Stimulated activated CD4-positive, alpha-beta T cell treated with anti-CD3 and anti-CD28 coated beads, Interleukin-4, amount 100 ng/mL, for 4 hours (primary cell): Measurements from ENCODE around the gene RUSC1.
"Not testable (repeated sequence)": the region's sequence is repeated elsewhere in the genome, so short reads cannot be mapped to it uniquely, and the experiment has no call there.

Experiments used
- DNase-seq, 2 experiments: peaks; one replicate each; pipeline ENCODE4 v3.0.0-alpha.2; 2020

The RUSC1 gene, protein sequence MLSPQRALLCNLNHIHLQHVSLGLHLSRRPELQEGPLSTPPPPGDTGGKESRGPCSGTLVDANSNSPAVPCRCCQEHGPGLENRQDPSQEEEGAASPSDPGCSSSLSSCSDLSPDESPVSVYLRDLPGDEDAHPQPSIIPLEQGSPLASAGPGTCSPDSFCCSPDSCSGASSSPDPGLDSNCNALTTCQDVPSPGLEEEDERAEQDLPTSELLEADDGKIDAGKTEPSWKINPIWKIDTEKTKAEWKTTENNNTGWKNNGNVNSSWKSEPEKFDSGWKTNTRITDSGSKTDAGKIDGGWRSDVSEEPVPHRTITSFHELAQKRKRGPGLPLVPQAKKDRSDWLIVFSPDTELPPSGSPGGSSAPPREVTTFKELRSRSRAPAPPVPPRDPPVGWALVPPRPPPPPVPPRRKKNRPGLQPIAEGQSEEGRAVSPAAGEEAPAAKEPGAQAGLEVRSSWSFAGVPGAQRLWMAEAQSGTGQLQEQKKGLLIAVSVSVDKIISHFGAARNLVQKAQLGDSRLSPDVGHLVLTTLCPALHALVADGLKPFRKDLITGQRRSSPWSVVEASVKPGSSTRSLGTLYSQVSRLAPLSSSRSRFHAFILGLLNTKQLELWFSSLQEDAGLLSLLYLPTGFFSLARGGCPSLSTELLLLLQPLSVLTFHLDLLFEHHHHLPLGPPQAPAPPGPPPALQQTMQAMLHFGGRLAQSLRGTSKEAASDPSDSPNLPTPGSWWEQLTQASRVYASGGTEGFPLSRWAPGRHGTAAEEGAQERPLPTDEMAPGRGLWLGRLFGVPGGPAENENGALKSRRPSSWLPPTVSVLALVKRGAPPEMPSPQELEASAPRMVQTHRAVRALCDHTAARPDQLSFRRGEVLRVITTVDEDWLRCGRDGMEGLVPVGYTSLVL

DNA sequence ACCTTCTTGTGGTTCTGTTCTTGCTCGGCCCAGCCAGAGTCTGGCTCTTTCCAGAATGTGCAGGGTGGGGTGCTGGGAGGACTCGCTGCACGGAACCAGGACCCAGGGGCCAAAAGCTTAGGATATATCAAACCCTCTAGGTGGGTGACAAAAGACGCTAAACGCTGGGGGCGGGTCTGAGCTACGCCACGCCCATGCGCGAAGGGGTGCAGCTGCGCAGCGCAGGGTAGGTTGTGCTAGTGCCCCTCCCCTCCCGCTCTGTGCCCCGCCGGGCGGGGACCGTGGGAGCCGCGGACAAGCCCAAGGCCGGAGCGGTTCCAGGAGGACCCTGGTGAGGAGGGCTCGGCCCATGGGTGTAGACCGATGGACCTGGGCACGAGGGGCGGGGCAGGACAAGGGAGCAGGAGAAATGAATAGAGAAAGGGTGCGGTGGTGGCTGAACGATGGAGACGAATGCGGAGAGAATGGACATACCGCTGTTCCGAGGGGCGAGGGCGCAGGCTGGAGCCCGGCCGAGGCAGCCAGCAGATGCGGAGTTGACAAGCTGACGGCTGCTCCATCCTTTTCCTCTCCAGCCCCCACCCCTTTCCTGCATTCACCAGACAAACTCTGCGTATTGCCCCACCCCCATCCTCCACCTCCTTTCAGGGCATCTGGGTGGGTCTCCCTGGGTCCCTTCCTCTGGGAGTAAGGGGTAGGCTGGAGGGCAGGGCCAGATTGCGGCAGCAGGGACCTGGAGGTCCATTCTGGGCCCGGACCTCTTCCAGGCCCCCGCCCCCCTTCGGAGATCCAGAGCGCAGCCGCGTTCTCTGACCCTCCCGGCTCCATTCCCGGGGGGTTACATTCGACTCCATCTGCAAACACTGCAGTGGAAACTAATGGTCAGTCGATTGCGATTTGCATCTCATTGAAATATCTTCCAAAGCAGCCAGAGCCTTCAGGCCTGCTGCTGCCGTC lies at the start of gene RUSC1:
RUSC1 (plus strand) TSS at position 234 of the 957 bp plus-strand sequence. CDS start 880 bp downstream, outside the sequence.
- DNase-seq: peak; percentile 72

DNA sequence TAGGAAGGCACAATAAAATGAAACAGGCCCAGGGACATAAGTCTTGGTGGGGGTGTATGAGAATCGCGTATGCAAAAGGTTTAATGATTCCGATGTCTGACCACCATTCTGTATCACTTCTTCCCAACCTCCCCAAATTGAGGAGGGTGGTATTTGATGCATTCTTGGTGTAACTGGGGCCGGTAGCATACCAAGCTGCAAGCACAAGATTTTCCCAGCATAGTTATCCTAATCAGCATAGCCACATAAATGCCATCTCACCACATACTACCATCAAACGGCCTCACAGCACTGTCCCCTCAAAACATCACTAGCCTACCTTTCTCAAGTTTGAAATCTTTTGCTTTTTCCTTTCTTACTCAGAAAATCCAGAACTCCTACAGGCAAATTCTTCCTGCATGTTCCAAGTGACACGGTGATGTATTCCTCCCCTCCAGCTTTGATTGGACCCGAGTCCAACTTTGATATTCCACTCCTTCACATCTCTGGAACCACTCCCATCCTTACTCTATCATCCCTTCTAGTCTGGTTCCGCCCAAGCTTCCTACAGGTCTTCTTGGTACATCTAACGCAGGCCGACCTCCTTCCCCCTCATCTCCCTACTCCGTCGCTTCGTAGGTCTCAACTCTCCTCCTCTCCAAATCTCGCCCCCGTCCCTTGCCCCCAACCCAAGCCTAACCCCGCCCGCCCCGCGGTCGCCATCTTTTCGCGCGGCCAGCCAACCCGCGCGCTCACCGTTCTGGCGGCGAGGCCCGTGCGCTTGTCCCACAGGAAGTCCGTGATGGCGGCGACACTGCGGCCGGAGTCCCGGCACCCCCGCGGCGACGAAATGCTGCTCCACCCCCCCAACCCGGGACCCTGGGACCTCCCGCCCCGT lies 48.0 kb upstream of the RUSC1 start:
- DNase-seq: no peak

DNA sequence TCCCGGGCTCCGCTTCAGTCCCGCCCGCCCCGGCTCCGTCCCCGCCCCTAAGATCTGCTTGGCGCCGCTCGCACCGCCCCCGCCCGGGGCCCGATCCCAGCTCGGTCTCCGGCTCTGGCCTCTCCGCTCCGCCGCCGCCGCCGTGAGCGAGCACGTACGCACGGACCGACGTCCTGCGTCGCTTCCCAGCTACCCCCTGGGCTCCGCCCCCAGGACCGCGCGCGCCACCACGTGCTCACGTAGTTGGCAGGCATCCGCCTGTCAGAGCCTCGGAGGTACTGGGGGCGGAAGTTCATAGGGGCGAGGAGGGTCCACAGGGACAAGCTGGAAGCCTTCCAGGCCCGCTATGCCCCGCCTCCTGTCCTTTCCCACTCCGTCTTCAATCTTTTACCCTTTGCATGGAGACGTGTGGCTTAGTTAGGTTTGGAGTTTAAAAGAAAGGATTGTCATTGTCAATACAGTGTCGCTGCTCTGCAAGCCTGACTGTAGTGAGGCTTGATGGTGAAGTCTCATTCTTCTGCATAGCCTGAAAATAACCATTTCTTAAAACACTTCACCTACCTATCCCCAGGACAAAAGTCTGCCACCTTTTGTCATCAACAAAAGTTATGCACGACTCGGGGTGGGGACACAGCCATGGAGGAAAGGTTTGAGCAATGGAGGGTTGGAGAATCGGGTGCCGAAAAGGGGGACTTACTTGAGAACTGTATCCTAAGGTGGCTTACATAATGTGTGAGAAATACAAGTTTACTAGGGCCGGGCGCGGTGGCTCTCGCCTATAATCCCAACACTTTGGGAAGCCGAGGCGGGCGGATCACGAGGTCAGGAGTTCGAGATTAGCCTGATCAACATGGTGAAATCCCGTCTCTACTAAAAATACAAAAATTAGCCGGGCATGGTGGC lies 47.1 kb upstream of the RUSC1 start, which contains the start of gene CLK2:
CLK2 (minus strand) TSS at position 162 of the 903 bp plus-strand sequence. CDS start 2,527 bp downstream, outside the sequence.
- peak; percentile 96 for DNase-seq

DNA sequence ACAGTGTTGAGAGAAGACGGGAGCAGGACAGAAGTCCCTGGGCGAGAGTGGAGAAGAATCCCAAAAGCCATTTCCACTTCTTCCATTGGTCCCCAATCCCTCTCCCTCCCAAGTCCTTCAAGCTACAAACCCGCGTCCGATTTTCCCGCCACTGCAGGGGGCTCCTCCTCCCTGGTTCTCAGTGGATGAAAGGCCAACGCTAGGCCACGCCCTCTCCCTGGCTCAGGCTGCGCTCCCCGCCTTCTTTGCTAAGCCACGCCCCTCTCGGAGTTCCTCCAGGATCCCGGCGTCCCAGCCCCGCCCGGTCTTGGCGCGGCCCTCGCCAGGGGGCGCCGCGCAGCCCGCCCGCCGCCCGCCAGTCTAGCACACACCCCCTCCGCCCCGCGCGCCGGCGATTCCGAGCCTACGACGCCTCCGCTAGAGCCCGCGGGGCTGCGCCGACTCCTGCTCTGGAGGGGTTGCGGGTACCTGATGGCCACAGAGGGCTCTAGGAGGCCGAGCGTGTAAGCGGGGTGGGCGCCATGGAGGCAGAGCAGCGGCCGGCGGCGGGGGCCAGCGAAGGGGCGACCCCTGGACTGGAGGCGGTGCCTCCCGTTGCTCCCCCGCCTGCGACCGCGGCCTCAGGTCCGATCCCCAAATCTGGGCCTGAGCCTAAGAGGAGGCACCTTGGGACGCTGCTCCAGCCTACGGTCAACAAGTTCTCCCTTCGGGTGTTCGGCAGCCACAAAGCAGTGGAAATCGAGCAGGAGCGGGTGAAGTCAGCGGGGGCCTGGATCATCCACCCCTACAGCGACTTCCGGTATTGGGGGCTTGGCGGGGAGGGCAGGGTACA lies 43.4 kb upstream of the RUSC1 start, which contains the start of gene HCN3:
HCN3 (plus strand) TSS at position 394 of the 832 bp plus-strand sequence; CDS start at position 522, 128 bp downstream.
- DNase-seq: peak; percentile 94 to 95

DNA sequence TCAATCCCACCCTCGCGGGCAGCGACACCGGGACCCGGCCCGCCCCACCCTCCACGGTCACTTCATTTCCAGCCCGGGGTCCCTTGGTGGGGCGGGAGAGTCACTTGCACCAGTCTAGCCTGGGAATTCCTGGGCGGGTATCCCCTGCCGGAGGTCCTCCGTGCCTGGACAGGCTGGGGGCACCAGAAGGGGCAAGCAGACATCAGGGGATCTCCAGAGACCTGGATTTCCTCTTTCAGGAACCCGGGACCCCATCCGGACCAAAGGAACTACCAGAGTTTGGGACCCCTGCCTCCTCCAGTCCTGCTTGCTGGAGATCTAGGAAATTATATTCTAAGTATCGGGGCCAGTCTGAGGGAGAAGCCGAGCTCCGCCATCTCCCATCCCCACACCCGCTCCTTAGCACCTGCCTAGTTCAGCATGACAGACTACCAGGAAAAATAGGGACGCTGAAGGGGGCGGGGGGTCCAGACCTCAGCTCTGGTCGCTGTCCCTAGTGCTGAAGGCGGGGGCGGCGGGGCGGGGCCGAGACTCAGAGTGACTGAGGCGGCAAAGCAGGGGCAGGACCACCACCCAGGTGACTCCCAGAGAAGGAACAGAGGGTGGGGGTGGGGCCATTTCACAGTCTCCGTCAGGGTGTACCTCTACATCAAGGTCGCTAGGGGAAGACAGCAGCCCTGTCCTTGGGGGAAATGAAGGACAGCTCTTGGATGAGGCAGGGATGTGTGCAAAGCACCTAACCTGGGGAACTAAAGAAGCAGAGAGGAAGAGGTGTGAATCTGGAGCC lies 42.6 kb upstream of the RUSC1 start:
- DNase-seq: peak; percentile 68 to 71

DNA sequence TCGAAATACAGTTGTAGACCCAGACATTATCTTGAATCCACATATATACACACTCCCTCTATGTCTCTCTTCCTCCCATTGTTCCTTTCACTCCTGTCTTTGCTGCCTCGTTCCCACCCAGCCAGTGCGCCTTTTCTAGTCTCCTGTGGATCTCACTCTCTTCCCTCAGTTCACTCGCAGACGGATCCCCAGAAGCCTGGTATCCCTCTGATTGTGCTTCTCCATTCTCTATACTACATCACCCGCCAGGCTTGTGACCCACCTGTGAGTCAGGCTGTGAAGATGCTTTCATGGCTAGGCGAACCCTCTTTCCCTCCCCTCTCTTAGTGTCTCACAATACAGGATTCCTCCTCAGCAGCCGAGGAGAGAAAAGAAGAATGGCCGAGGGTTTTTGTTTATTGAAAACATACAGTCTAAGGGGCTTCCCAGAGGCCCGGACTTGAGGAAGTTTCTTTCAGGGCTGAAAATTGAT lies 42.0 kb upstream of the RUSC1 start:
- DNase-seq: no peak

DNA sequence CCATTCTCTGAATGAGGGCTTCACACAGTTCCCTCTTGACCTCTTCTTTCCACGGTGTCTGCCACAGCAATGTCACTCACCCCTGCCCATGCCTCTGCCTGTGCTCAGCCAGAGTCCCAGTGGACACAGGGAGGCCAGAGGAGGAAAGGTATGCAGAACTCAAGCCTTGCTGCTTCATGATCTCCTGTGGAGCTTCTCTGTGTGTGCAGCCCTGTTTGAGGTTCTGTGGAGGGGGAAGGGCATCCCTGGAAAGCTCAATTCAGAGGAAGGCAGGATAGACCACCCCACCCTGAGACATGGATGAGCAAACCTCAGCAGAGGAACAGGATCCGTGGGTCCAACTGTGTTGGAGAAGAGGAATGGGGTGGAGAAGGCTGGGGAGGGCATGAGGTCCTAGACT lies 41.4 kb upstream of the RUSC1 start:
- no peak for DNase-seq

DNA sequence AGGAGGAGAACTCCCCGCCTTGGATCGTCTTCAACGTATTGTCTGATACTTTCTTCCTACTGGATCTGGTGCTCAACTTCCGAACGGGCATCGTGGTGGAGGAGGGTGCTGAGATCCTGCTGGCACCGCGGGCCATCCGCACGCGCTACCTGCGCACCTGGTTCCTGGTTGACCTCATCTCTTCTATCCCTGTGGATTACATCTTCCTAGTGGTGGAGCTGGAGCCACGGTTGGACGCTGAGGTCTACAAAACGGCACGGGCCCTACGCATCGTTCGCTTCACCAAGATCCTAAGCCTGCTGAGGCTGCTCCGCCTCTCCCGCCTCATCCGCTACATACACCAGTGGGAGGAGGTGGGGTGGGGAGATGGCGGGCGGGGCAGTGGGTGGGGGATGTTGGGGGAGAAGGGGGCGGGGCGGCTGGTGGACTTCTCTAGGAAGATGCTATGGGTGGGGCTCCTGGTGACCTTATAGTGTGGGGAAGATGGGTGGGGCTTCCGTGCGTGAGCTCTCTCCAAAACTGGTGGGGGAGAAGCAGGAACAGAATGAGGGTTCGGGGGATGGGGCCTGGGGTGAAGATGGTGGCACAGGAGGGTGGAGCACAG lies 38.1 kb upstream of the RUSC1 start:
- no peak for DNase-seq

DNA sequence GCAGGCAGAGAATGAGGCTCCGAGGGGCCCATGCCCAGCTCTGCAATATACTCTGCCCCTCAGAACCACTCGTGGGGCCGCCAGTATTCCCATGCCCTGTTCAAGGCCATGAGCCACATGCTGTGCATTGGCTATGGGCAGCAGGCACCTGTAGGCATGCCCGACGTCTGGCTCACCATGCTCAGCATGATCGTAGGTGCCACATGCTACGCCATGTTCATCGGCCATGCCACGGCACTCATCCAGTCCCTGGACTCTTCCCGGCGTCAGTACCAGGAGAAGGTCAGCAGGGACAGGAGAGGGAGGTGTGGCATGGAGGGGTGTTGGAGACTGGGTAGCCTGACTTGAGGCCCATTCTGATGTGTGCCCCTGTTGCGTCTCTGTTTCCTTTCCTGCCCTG lies 36.2 kb upstream of the RUSC1 start:
- DNase-seq: no peak

DNA sequence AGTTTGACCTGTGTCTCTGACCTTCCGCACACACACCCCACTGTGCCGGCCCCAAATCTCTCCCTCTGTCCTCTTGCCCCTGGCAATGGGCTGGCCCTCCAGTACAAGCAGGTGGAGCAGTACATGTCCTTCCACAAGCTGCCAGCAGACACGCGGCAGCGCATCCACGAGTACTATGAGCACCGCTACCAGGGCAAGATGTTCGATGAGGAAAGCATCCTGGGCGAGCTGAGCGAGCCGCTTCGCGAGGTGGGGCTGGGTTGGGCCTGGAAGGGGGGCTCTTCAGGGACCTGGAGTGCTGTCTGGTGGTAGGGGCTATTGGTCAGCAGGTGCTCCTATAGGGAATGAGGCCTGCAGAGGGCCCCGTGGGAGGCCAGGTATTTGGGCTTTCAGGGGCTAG lies 35.6 kb upstream of the RUSC1 start:
- no peak for DNase-seq

DNA sequence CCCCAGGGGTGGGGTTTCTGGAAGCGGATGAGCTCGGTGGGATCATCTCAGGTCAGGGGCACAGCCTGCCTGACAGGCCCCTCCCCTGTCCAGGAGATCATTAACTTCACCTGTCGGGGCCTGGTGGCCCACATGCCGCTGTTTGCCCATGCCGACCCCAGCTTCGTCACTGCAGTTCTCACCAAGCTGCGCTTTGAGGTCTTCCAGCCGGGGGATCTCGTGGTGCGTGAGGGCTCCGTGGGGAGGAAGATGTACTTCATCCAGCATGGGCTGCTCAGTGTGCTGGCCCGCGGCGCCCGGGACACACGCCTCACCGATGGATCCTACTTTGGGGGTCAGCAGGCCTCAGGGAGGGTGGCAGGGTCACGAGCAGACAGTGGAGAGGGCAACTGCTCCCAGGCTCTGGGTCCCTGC lies 35.1 kb upstream of the RUSC1 start:
- DNase-seq: no peak

DNA sequence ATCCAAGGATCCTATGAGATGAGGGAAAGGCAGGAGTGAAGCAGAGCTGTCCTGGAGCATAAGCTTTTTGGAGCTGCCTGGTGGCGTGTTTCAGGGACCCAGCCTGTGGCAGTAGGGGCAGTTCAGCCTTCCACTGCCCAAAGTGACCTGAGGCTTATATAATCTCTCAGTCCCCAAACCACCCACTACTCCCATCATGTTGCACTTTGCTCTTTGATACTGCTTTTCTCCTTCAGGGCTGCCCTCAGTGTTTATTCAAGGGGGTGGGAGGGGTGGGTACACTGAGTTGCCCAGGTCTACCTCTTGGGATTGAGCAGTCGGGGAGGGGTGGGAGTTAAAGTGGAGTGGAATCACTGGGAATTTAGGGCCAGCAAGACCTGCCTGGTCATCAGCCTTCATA lies 34.1 kb upstream of the RUSC1 start:
- no peak for DNase-seq

DNA sequence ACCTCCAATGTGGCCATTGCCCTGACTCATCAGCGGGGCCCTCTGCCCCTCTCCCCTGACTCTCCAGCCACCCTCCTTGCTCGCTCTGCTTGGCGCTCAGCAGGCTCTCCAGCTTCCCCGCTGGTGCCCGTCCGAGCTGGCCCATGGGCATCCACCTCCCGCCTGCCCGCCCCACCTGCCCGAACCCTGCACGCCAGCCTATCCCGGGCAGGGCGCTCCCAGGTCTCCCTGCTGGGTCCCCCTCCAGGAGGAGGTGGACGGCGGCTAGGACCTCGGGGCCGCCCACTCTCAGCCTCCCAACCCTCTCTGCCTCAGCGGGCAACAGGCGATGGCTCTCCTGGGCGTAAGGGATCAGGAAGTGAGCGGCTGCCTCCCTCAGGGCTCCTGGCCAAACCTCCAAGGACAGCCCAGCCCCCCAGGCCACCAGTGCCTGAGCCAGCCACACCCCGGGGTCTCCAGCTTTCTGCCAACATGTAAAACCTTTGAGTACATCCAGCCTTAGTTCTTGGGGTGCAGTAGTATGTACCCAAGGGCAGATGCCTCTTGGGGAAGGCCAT lies 32.6 kb upstream of the RUSC1 start:
- no peak for DNase-seq

DNA sequence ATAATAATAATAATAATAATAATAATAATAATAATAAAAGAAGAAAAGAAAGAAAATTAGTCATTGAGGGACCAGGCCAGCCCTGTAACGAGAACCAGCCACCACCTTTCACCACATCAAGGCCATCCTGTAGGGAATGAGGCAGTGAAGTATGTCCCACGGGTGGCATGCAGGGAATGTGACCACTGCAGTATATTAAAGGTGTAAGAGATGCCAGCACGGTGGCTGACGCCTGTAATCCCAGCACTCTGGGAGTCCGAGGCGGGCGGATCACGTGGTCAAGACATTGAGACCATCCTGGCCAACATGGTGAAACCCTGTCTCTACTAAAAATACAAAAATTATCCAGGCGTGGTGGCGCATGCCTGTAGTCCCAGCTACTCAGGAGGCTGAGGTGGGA lies 29.7 kb upstream of the RUSC1 start:
- DNase-seq: not testable (repeated sequence)

DNA sequence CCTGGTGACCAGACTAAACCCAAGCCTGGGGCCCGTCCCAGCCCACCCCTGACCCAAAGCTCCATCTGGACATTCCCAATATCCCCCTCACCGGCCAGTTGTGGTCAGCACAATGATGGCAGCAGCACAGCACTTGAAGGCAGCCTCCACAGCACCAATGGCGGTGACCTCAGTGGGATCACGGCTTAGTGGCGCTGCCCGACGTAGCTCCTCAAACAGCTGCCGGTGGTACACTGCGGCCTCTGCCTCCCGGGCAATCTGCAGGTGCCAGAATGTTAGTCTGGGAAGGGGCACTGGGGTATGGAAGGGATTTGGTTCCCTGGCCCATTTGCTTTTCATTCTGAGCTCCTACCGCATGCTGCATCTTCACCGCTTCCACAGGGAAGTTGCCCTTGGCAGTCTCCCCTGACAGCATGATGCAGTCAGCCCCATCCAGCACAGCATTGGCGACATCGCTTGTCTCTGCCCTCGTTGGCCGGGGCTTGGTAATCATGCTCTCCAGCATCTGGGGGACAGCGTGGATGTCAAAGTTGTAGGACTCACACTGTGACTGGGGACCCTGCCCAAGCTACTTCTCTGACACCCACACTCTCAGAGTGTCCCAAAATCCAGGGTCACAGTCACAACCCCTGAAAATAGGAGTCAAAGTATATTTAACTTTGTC lies 27.5 kb upstream of the RUSC1 start:
- no peak for DNase-seq

DNA sequence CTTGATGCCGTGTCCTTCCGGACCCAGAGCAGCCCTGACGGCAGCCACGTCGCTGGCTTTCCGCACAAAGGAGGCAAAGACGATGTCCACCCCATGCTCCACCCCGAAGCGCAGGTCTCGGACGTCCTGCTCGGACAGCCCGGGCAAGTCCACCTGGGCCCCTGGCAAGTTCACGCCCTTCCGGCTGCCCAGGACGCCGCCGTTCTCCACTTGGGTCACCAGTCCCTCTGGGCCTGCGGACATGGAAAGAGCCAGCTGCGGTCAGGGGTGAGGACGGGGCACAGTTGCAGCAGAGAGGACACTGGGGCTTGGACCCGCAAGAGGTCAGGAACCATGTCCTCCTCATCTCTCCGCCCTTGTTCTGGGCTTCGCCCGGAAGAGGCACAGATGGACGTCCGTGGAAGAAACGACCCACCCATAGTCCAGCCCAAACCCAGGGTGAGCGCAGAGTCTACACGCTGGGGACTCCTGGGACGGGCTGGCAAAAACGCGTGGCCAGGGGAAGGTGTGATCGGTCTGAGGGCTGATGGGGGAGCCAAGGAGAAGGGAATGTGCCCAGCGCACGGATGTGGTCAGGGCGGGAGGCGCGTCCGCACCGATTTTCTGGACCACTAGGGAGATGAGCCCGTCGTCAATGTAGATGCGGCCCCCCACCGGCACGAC lies 26.0 kb upstream of the RUSC1 start:
- no peak for DNase-seq
